Stimulated activated CD4-positive, alpha-beta T cell treated with anti-CD3 and anti-CD28 coated beads, Interleukin-15, amount 100 ng/mL, for 1 hour (primary cell): ENCODE data around the gene MMEL1.
A peak's percentile ranks its signal among the peaks of the same experiment; 100 is the strongest.
"Not testable (repeated sequence)": the region's sequence is repeated elsewhere in the genome, so short reads cannot be mapped to it uniquely, and the experiment has no call there.

Experiments used
- DNase-seq, 2 donors: peaks; one replicate each; pipeline ENCODE4 v3.0.0-alpha.2; 2020; ENCODE audit warnings: low read depth in 1 of 2, low spot score in 1 of 2

MMEL1 gene

GRCh38 chr1:2558861-2559260 is 74.0 kb downstream of the MMEL1 start:
- DNase-seq = no peak

DNA sequence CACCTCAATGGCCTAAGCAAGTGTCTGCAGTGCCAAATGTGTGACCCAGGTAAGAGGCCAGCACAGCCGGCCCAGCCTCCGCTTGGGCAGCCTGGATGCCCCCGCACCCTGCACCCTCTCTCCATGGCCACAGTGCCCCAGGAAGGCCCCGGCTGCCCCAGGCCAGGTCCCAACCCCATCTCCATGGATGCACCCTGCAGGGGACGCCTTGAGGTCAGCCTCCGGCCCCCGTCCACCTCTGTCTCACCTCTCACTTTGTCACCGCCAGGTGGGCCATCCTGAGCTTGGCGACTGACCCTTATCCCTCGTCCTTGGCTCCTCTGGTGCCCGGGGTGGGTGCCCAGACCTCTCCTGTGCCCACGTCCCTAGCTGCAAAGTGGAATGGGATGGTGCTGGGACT is 74.4 kb downstream of the MMEL1 start:
- DNase-seq = no peak

GRCh38 chr1:2557482-2558400 is 75.1 kb downstream of the MMEL1 start:
- DNase-seq = no peak

DNA sequence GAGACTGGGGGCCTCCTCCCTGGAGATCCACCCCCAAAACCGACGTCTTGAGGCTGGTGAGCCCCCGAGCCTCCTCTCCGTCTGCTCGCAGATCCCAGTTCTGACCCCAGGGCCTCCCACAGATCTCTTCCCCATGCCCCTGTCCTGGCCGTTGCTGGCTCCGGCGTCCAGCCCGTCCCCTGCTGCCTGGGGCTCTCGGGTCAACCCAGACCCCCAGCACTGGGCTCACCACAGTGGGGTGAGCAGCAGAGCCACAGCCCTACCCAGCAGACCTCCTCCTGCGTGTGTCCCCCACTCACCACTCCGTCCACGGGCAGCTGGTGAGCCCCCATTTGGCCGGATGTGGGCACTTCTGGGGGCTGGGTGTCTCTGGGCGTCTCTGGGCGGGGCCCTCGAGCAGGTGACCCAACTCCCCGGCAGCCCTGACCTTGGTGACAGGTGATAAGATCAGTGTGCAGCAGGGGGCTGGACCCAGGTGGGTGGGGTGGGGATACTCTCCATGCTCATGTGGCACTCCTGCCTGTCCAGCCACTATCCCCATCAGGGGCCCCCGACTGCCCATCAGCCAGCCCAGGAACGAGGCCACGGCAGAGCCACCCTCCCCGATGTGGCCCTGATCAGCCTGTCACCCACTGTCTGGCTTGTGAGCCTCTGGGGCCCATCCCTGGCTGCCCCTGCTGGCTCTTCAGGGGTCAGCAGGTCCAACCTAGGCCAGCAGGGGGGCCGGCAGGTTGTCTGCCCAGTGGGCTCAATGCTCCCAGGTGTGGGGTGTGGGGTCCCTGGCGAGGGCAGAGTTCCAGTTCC is 75.9 kb downstream of the MMEL1 start:
- no peak for DNase-seq

DNA sequence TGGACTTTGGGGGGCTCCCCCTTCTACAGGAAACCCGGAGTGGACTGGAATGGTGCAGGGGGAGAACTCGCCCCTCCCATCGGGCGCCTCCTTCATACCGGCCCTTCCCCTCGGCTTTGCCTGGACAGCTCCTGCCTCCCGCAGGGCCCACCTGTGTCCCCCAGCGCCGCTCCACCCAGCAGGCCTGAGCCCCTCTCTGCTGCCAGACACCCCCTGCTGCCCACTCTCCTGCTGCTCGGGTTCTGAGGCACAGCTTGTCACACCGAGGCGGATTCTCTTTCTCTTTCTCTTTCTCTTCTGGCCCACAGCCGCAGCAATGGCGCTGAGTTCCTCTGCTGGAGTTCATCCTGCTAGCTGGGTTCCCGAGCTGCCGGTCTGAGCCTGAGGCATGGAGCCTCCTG is 76.5 kb downstream of the MMEL1 start, which contains the start of gene TNFRSF14:
TSS of gene TNFRSF14 (plus strand) at position 95 of the 401 bp plus-strand sequence. CDS start at position 389, 294 bp downstream.
- DNase-seq = peak; percentile 29 to 57

DNA sequence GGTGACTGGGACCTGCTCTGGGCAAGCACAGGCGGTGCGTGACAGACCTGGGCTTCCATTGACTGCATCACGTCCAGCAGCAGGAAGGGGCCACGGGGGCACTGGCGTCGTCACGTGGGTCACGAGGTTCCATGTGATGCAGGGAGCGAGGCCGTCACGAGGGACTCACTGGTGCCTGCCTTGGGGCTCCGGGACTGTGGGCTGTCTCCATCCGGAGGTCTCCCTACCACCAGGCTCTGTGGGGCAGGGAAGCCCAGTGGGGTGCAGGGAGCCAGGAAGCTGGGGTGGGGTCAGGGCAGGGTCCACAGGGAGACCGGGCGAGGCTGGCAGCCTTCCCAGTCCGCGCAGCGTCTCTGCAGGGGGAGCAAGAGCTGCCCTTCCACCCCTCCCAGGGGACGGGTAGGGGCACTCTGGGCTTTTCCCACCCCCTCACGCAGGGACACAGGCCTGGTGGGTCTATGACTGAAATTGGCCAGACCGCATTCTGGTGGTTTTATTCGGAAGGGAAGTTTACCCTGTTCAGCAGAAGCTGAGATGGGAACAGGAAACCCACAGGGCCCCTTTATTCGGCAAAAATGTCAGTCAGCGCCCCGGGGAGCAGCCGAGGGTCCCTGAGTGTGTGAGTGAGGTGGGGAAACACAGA is 77.1 kb downstream of the MMEL1 start:
- DNase-seq = peak; percentile 39 to 45

GRCh38 chr1:2554621-2555387 is 78.0 kb downstream of the MMEL1 start:
- peak in 1 of 2 donors; percentile 42 for DNase-seq

DNA sequence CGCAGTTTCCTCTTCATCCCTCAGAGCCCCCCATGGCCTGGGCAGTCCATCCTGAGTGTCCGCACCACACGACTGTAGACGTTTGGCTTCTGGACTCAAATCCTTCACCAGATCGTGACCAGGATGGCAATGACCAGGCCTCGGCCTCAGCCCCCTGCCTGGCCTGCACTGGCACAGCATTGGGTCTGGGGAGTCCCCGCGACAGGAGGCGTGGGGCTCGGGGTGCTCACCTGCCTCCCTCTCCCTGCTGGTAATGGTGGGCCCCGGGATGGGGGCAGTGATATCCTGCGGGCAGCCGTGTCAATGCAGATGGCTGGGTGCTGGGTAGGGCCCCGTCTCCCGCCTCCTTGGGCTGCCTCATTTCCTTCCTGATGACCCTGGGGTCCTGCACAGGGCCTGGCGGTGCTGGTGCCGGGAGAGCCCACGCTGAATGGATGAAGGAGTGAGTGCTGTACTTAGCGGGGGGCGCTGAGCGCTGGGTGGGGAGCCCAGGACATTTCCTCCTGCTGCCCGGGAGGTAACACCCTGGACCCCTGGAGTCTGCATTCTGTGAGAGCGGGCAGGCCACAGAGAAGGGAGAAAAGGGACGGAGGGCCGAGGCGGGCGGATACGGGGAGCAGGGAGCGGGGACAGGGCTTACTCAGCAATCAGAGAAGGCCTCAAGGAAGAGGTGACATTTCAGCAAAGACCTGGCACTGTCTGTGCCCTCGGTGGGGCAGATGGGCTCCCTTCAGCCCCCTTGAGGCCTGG is 78.8 kb downstream of the MMEL1 start:
- no peak for DNase-seq

- not testable (repeated sequence) for DNase-seq
These were observed 79.7 kb downstream of the MMEL1 start for GRCh38 chr1:2553076-2553475.

- DNase-seq = no peak
These were observed 80.6 kb downstream of the MMEL1 start for GRCh38 chr1:2552189-2552588.

DNA sequence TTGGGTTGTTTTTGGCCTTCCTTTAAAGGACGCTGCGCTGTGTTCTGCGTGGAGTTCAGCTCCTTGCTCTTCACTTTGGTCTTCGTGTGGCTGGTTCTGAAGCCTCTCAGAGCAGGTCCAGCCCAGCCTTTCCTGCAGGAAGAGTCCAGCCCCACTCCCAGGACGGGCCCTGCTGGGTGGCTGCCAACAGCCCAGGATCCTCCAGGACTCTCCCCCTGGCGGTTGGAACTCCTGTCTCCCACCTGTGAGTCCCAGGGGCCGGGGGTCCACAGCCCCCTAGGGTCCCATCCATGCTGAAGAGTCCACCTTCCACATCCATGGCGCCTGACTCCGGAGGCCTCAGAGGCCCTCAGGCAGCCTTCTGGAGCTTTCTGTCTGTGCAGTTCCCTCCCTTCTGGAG is 81.3 kb downstream of the MMEL1 start:
- DNase-seq = not testable (repeated sequence)

DNA sequence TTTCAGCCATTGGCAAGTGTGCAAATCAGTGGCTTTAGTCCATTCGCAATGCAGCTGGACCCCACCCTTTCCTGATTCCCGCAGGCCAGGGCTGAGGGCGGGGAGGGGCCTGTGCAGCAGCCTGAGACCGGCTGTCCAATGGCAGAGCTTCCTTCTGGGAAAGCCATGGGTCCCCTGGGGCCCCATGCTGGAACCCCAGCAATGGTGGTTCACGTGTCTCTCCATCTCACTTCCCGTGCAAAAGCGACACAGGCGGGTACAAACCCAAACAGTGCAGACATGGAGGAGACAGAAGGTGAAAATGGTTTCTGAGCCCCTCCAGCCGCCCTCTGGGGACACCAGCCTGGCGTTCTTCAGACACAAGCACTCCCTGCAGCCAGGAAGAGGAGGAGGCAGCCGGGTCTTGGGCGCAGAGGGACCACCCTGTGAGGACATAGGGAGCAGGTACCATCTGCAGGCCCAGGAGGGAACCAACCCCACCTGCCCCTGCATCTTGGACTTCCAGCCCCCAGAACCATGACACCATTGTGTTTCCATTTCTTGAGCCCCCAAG is 82.4 kb downstream of the MMEL1 start:
- not testable (repeated sequence) for DNase-seq

GRCh38 chr1:2549367-2550029 is 83.3 kb downstream of the MMEL1 start:
- DNase-seq = not testable (repeated sequence)

GRCh38 chr1:2548068-2548589 is 84.7 kb downstream of the MMEL1 start:
- DNase-seq = peak; percentile 74 to 75

DNA sequence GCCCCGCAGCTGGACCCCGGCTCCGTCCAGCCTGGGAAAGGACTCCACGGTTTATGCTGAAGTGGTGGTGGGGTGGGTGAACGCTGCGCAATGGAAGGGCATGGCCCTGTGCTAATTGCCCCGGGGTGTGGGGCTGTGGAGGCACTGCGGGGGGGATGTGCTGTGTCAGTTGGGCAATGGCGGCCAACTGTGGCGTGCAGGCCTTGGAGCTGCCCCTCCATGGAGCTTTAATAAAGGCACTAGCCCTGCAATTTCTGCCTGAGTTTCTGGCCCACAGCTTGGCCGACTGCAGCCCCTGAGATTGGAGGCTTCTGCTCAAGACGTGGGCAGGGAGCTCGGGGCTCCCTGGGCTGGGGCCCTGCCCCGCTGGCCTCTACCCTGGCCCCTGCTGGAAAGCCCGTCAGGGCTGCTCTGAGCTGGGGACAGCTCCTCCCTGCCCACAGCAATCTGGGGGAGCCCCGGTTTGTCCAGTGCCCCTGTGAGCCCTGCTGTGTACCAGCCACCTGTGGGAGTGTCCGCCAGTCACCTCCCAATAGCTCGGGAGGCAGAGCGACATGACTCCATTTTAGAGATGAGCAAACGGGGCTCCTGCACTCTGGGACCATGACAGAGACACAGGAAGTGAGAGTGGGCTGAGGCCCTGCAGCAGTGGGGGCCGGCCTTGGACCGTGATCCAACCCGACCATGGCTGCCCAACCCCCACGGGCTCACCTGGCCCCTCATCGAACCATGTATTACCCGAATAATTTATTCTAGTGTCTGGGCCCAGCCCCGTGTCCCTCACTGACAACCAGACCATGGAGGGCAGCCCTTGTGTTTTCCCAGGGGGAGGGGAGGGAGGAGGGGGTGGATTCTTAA is 85.4 kb downstream of the MMEL1 start:
- no peak for DNase-seq

DNA sequence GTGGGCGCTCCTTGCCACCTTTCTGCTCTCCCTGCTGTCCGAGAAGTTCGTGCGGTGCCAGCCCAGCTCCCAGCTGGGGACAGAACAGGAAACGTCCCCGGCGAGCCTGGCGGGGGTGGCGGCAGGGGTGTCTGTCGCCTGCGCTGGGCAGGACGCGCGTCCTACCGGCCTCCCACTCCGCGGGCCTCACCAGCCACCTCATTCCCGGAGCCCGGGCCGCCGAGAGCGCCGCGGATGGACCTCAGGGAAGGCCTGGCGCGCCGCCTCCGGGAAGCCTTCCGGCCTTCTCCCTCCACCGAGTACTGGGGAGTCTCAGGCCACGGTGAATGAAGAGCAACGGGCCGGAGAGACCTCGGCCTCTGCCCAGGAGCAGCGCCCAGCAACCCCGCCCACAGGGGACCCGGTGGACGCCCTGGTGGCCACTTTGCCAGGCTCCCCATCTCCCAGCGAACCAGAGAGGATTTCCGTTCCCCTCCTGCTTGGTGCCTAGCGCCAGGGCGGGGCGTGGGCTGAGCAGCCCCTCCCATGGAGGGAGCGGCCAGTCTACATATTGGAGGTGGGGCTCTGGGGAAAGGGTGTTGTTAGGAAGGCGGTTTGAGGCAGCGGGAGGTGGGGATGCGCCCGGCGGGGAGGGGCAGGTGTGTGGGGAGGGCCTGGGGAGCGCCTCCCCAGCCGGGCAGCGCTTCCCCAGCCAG is 86.2 kb downstream of the MMEL1 start:
- peak; percentile 60 to 69 for DNase-seq
